GM21390 (cell line): ENCODE results near the gene PTPRU.
A peak's percentile ranks its signal among the peaks of the same experiment; 100 is the strongest.

Source experiments
- ATAC-seq: cut with Tn5 transposase; IDR thresholded peaks from one replicate; pipeline ENCODE4 v1.9.1; 2021; ENCODE audit not compliant: unreplicated experiment

The PTPRU gene

DNA sequence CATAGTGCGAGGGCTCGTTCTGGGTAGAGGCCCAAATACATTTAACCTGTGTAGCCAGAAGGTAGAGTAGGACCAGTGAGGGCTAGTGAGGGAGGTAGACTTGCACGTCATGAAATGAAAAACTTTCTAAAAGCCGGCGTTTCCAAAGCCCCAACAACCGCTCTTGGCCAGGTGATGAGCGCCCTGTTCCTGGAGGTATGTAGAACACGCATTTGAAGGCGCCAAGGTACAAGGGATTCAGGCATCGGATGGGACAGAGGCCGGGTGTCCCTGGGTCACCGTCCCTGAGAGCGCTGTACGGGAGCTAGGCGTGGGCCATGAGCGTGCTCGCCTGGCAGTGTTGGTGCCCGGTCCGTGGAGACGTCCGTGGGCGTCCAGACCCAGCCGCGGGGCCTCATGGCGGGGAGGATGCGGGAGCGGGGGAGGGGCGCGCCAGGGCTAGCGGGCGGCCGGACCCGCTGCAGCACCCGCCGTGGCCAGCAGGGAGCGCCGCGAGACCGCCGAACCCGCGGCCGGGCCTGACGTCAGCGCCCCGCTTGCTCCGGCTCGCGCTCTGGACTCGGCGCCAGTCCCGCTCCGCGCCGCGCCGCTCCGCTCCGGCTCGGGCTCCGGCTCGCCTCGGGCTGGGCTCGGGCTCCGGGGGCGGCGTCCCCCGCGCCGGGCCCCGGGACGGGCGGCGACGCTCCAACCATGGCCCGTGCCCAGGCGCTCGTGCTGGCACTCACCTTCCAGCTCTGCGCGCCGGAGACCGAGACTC, at the start of gene PTPRU:
PTPRU (plus strand) TSS at position 568 of the 757 bp plus-strand sequence; CDS start at position 691, 123 bp downstream.
- no peak for ATAC-seq

DNA sequence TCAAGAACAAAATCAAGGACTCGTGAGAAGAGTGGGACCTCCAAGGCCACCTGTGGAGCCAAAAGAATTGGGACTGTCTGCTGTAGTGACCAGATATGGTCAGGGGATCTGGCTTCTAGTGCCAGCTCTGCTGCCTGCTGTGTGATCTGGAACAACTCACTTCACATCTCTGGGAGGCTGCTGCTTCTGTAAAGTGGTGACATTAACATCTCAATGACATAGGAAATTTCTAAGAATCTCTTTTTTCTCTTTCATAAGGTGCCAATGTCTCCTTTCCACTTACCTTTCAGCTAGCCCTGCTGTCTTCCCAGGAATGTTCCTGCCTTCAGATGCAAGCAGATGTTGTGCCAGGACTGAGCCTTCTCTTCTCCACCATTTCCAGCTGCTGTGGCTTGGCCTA, 49.6 kb upstream of the PTPRU start:
- no peak for ATAC-seq

DNA sequence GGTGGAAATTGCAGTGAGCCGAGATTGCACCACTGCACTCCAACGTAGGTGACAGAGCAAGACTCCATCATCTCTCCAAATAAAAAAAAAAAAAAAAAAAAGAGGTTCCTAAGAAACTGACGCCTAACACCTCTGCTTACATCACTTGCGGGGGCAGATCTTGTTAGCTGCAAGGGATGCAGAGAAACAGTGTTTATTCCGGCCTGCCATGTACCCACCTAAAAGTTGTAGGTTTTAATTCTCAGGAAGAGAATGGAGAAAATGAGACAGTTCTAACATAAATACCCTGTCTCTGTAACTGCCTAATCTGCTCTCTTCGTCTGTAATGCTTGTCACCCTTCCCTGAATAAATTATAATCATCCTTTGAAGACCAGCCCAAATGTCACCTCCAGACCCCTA, 45.6 kb upstream of the PTPRU start:
- ATAC-seq = no peak

DNA sequence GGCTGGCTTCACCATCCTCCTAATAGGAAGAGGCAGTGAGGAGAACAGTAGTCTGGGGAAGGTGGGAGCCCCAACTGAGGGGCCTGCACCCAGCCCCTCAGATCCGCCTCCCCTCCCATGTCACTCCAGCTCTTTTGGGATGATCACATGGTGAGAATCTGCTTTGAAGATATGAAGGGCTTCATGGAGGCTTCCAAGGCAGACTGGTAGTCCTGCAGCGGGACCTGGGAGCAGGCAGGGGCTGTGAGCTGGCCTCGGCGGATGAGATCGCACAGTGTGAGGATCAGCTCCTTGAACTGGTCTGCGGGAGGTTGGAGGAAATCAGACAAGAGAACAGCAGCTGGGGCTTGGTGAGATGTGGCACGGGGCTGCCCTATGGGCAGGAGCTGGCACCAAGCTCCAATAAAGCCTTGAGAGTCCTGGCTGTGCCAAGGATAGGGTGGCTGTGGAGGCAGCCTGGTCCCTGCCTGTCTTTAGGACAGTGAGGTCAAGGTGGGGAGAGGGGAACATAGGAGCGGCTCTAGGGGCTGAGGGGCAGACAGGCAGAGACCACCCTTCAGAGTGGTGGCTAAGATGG, 42.4 kb upstream of the PTPRU start:
- ATAC-seq = no peak

DNA sequence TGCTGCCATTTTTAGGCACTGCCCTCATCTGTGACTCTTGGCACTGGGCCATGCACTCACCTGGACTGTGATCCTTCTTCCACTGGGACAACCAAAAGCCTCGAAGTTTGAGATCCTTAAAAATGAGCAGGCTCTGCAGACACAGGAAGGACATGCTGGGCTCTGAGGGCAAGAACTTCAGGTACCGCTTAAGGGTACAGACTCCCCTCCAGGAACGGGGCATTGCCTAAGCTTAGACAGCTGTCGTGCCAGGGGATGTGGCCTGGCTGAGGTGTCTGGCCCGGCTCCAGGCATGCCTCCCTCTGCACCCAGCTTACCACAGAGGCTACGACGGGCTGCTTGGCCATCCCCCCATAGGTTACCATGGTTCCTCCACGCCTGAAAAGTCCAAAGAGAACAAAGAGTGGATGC, 40.4 kb upstream of the PTPRU start:
- ATAC-seq = no peak

DNA sequence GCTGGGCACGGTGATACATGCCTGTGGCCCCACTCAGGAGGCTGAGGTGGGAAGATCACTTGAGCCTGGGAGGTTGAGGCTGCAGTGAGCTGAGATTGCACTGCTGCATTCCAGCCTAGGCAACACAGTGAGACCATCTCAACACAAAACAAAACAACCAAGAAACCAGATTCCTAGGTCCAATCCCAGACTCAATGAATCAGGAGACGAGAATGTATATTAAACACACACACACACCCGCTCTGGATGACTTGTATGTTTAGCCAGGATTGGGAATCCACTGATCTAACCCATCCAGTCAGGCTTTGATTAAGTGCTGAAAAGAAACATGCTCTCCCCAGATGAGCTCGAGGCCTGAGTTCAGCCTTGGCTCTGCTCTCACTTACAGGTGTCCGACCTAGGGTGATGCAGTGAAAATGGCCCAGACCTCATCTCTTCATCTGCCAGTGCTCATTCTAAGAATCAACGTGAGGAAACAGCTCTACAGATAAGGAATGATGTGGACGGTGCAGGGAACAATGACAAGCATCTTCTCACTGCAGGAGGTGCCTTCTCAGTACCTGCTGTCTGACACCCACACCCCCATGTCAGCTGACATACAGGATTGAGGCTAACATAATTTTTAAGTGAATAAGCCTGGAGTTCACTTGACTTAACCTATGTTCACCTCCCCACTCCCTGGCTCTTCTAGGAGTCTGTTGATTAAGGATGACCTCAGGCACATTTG, 39.3 kb upstream of the PTPRU start:
- ATAC-seq = no peak

DNA sequence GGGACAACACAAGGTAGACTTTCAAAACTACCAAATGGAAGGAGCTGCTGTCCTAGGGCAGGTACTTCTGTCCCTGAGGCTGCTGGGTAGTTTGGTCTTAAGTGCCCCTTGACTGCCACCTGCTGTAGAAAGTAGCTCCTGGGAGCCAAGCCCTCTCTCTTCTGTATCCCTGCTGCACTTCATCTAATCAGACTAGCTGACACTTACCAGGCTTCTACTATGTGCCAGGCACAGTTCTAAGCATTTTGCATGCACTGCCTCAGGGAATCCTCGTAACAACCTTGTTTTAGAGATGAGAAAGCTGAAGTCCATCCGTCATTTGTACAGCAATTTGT, 38.8 kb upstream of the PTPRU start:
- no peak for ATAC-seq

DNA sequence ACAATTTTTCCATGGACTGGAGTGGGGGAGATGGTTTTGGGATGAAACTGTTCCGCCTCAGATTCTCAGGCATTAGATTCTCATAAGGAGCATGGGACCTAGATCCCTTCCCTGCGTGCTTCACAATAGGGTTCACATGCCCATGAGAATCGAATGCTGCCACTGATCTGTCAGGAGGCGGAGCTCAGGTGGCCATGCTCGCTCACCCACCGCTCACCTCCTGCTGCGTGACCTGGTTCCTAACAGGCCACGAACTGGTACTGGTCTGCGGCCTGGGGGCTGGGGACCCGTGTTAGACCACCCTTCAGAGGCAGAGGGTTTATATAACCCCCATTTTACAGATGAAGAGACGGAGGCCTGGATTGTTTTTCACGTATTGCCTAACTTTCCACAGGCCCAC, 38.3 kb upstream of the PTPRU start:
- no peak for ATAC-seq

DNA sequence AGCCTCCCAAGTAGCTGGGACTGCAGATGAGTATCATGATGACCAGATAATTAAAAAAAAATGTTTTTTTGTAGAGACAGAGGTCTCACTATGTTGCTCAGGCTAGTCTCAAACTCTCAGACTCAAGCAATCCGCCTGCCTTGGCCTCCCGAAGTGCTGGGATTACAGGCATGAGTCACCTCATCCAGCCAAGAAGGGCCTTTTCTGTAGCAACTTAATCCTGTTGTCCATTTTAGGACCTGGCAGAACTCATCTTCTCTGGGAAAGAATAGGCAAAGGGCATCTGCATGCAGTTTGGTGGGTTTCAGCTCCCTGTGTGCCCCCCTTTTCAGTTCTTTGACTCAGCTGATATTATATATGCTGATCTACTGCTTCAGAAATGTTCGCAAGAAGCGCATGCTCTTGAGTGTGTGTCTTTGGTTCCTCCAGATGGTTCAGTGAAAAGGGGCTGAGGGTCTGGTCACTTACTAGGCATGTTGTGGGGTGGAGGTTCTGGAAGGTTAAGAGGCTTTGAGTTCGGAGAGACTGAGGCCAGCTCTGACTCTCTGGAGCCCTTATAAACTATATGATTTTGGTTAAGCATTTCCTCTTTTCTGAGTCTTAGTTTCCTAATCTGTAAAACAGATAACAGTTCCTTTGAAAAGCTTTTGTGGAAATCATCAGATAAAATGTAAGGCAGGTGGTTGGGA, 35.3 kb upstream of the PTPRU start:
- ATAC-seq = no peak

DNA sequence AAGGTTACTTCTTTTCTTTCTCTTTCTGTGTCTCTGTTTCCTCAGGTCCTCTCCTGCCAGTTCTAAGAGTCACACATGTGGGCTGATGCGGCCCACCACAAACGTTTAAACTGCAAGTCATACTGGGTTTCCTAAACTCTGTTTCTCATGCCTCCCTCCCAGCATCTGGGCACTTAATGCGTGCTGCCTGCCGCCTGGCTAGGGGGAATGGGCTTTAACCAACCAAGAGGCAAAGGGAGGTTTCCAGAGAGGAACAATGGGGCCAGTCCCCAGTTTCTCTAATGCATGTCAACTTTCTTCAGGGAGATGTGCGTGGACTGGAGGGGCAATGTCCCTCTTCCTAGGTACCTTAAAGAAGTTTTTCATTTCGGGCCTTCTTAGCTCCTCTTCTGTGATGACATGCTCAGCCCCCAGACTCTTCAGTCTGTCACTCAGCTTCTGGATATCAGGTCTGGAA, 34.7 kb upstream of the PTPRU start:
- ATAC-seq = no peak

DNA sequence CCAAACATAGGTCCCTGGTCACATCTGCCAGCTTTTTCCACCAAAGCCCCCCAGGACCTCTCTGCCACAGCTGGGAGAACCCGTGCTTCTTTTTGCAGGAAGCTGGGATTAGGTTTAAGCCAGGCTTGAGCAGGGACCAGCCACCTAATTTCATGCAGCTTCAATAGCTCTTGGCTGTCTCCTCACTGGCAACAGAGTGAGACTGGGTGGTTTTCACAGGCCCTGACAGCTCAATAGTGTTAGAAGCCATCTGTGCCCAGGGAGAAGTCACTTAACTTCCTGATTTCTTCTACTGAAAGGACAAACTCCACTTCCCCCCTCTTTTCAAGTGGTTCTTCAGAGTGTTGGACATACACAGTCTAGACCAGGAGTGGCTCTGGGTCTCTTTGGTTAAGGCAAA, 34.3 kb upstream of the PTPRU start:
- no peak for ATAC-seq

DNA sequence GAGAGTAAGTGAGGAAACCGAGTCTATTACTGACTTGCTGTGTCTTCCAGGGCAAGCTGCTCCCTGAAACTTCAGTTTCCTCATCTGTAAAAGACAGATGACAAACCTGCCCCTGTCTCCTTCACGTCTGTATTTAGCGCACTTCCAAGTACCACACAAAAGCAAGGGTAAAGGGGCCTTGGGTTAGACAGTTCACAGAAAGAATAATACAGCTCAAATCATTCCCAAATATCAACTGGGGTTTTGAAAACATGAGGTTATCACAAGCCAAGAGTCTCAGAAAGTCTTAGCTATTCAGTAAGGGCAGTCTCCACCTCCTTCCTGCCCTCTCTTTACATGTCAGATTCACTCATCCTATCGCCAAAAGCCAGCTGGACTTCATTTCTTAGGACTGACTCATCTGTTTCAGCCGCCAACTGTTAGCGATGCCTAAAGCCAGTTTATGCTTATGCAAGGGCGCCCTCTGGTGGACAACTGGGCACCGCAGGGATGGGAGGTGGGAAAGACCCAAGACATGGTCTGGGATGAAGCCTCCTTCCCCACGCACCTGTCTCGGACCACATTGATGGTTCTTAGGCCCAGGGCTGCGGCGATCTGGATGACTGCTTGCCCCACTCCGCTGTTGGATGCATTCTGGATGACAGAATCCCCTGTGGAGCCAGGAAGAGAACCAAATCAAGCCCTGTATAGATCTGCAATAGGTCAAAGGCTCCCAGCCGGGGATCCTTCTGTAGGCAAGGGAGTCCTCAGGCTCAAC, 33.6 kb upstream of the PTPRU start:
- ATAC-seq = peak; percentile 76

DNA sequence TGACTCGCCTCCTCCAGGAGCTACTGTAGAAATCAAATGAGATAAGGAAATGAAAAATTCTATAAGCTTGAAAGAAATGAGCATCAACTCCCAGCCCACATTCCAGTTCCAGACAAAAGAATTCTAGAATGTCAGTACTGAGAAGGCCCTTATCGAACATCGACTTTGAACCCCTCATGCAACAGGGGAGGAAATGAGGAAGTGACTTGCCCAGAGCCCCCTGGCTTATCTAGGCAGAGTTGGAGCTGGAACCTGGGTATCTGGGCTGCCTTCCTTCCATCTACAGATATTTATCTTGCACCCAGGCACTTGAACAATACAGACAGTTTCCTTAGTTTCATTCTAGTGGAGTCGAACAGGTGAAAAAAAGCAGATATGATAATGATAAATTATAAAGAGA, 27.9 kb upstream of the PTPRU start:
- ATAC-seq = no peak

DNA sequence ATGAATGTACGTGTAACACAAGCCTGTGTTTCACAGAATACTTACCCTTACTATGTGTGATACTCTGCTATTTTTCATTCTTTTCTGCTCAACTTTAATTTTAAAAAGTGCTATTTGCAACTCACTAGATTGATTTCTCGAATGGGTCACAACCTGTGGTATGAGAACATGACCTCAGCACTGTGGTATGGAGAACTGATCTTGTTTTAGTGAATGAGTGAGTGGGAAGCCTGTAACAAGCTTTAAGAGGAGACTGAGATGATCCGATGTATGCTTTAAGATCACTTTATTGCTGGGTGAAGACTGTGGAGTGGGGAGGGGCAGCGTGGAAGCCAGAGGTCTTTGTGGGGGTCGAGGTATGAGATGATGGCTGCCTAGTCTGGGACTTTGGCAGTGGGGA, 27.1 kb upstream of the PTPRU start:
- no peak for ATAC-seq

DNA sequence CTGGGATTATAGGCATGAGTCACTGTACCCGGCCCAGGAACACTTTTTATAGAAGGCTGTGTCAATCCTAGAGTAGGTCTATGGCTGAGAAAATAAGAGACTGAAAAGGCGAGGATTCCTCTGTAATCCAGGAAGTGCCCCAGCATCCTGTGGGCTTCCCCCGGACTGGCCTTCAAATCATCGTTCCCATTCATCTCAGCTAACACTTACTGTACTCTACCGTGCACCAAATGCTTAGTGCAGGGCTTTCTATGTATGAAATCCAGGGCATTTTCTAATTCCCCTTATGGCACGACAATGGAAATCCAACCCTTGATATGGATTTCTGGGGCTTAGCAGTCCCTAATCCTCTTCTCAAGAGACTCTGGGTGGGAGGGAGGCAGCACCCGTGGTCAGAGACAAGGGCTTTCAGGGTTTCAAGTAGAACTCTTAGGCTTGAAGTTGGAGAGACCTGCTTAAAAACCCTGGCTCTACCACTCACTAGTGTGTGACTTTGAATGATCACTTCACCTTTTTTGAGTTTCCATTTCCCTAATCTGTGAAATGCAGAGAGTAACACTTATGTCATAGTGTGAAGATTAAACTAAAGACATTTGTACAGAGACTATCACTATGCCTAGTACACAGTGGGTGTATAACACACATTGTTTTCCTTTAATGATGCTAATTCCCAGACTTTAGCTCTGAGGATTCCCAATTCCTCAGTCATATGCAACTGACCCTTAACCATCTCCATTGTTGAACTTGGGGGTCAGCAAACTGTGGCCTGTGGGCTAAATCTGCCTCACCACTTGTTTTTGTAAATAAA, 25.8 kb upstream of the PTPRU start:
- peak; percentile 74 for ATAC-seq

DNA sequence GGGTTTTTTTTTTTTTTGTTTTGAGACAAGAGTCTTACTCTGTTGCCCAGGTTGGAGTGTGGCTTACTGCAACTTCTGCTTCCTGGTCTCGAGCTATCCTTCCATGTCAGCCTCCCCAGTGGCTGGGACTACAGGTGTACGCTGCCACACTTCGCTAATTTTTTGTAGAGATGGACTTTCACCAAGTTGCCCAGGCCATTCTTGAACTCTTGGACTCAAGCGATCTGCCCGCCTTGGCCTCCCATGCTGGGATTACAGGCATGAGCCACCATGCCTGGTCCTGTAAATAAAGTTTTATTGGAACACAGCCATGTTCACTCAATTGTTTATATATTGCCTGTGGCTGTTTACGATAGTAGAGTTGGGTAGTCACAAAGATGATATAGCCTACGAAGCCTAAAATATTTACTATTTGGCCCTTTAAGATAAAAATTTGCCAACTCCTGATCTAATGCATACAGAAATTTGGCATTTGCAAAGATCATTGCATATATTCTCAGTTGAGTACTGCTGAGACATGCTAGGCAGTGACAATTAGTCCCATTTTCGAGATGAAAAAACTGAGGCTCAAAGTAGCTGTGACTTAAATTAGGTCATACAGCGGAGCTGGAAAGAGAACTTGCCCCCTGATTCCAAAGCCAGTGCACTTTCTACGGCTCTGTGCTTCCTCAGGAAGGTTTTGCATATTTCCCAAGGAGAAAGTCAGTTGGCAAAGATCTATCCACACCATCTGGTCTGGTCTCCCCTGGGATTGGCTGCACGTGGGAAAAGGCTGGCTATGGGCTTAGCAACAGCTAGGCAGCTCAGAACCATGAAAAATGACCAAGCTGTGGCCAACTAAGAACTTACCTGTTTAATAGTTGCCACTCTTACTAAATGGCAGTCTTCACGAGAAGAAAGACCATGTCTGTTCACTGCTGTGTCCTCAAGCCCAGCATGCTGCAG, 25.0 kb upstream of the PTPRU start:
- peak; percentile 10 for ATAC-seq

DNA sequence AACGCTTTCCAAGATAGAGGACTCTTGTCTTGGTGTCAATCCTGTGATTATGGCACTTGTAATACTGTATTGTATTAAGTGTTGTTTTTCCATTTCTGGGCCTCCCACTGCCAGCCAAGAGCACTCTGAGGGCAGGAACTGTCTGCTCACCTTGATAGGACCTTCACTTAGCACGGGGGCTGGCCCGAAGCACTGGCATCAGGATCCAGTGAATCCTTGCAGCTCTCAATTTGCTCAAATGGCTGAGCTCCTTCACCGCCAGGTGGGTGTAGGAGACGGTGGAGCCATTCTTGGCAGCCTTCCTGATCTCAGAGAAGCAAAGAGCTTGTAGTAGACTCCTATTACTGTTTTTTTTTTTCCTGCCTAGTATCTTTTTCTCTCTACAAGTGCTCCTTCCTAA, 23.3 kb upstream of the PTPRU start:
- no peak for ATAC-seq

DNA sequence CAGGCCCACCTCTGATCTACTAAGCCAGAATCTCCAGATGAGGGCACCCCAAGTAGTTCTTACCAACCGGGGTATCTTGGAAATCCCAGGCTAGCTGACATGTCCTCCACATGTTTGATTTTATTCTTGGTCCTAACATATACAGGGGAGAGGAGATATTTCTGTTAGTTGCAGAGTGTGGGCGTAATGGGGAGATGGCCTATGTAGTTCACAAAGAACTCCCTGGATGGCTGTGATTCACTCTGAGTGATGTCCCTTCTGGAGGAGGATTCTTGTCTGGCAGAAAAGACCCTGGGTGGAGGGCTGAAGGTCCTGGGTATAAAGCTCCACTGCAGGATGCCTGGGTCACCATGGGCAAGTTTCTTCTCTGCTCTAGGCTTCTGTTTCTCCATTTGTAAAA, 18.7 kb upstream of the PTPRU start:
- no peak for ATAC-seq

DNA sequence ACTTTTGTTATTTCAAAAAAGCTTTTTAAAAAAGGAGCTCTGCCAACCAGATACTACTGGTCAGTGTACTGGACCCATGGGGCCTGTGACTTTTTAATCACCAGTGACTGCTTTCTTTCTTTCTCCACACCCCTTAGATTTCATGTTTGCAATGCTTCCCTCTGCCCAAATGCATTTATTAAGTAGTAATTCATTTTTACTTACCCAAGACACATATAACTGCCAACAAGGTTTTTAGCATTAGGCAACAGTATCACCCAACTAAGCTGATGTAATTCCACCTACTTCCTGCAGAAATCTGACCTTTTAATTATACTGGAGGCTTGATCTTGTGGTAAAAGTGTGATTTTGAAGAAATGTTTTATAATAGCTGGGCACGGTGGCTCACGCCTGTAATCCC, 18.1 kb upstream of the PTPRU start:
- ATAC-seq = no peak
